Gastrocnemius medialis (tissue), 4 donors: ENCODE measurements around the gene RAD18. TPM values are rescaled to one million over a fixed set of nuclear protein-coding genes. Genes with fewer than 3 reads are reported as not detected.

Experiments
- ATAC-seq, 2 donors: fragments of 150-250 bp; one replicate each; pipeline ENCODE4 v1.9.1; 2016
- DNase-seq, 2 donors: peaks; one replicate each; pipeline ENCODE4 v3.0.0-alpha.2; 2019
- H3K27ac ChIP-seq, 4 donors: fragments of 200-600 bp; sonication (generic); 1 replicate in 1 of 4; 2 replicates in 3 of 4; pipeline ENCODE4 v1.5.1; 2016 to 2018; ENCODE audit warnings: mild to moderate bottlenecking in 2 of 4, moderate library complexity in 1 of 4
- H3K27me3 ChIP-seq, 3 donors: fragments of 200-600 bp; sonication (generic) in 2 of 3; 1 replicate in 1 of 3; 2 replicates in 2 of 3; pipeline versions ENCODE4 v1.5.1 to v1.6.0; 2016 to 2019; ENCODE audit warnings: mild to moderate bottlenecking in 1 of 3, moderate library complexity in 1 of 3
- H3K36me3 ChIP-seq, 2 donors: fragments of 200-600 bp; sonication (generic) in 1 of 2; one replicate each; pipeline ENCODE4 v1.5.1; 2017 to 2018
- H3K4me1 ChIP-seq, 2 donors: fragments of 200-600 bp; sonication (generic) in 1 of 2; one replicate each; pipeline ENCODE4 v1.5.1; 2016 to 2017; ENCODE audit warnings: mild to moderate bottlenecking in 2 of 2
- H3K4me3 ChIP-seq, 4 donors: fragments of 200-600 bp; sonication (generic) in 3 of 4; 1 replicate in 1 of 4; 2 replicates in 3 of 4; pipeline ENCODE4 v1.5.1; 2016 to 2019; ENCODE audit warnings: mild to moderate bottlenecking in 2 of 4
- H3K9me3 ChIP-seq, 3 donors: fragments of 200-600 bp; sonication (generic) in 2 of 3; 1 replicate in 1 of 3; 2 replicates in 2 of 3; pipeline ENCODE4 v1.5.1; 2016 to 2019
- POLR2A ChIP-seq, 2 donors: fragments of 450-650 bp; IDR thresholded peaks; one replicate each; pipeline ENCODE4 v1.6.1; 2017; ENCODE audit warnings: antibody characterized with exemption in 2 of 2, mild to moderate bottlenecking in 2 of 2, moderate library complexity in 2 of 2
- in situ Hi-C, 4 donors: fragments of 200-750 bp; cut with MboI; loops; one replicate each; pipeline versions ENCODE4 v1.15.0 to v1.8.0; 2017; ENCODE audit warnings: low sequenced_read_pairs in 4 of 4
- intact Hi-C: fragments of 100-400 bp; cut with DNase I; formaldehyde crosslinking; loops from one replicate; pipeline ENCODE4 v1.15.1; 2023; ENCODE audit warnings: low total_unique reads
- total RNA-seq, 4 donors: library from RNA; depleted of rRNA; stranded (reverse); fragments of >200 nt; gene quantifications; one replicate each; pipeline versions ENCODE4 v1.1.0 to v1.2.3, GENCODE V29; 2016
- TF ChIP-seq, protein P1 (sequence below), 5 experiments: fragments of 450-650 bp in 3 of 5; fragments of 200-600 bp in 2 of 5; sonication (generic) in 2 of 5; IDR thresholded peaks in 4 of 5; conservative IDR thresholded peaks in 1 of 5; 1 replicate in 4 of 5; 2 replicates in 1 of 5; pipeline ENCODE4 v1.5.1; 2016 to 2019; ENCODE audit warnings: antibody characterized with exemption in 5 of 5, mild to moderate bottlenecking in 3 of 5, moderate library complexity in 3 of 5

The RAD18 gene
- total RNA-seq, 4 donors from 2014 or later: 1.8 to 5.8 (median 2.3) TPM

DNA sequence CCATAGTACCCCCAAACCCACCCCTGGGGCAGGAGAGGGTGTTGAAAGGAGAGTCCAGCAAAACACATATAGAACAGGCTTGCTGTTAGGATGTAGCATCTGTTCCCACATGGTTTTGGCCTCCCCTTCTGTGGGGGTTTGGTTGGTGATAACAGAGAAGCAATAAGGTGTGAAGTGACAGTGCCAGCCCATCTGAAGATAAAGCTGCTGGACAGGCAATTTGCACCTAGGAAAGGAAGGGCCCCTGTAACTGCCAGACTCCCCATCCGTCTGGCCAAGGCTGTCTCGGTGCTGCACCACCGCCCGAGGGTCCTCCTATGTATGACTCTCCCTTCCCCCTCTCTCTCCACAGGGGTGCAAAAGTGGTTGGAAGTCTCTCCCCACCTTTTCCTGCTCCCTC lies 99.4 kb downstream of the RAD18 start:
- H3K4me3 ChIP-seq: no peak overlapping the region
- ATAC-seq (no peak), DNase-seq (no peak)
- H3K27me3 ChIP-seq: no peaks in the 10 kb centered on the region
- no peaks in the 10 kb centered on the region for H3K4me1 ChIP-seq
- intact Hi-C loops: no loop called here
- H3K9me3 ChIP-seq: no peaks in the 10 kb centered on the region
- no peak for TF ChIP-seq POLR2A (IDR thresholded peaks at IDR 0.05)
- TF ChIP-seq, protein P1, sequence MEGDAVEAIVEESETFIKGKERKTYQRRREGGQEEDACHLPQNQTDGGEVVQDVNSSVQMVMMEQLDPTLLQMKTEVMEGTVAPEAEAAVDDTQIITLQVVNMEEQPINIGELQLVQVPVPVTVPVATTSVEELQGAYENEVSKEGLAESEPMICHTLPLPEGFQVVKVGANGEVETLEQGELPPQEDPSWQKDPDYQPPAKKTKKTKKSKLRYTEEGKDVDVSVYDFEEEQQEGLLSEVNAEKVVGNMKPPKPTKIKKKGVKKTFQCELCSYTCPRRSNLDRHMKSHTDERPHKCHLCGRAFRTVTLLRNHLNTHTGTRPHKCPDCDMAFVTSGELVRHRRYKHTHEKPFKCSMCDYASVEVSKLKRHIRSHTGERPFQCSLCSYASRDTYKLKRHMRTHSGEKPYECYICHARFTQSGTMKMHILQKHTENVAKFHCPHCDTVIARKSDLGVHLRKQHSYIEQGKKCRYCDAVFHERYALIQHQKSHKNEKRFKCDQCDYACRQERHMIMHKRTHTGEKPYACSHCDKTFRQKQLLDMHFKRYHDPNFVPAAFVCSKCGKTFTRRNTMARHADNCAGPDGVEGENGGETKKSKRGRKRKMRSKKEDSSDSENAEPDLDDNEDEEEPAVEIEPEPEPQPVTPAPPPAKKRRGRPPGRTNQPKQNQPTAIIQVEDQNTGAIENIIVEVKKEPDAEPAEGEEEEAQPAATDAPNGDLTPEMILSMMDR (IDR thresholded peaks at IDR 0.05 in 4 of 5, conservative IDR thresholded peaks at IDR 0.05 in 1 of 5): no peak
- in situ Hi-C loops: no loop called here
- no peaks in the 10 kb centered on the region for H3K36me3 ChIP-seq
- no peak overlapping the region for H3K27ac ChIP-seq

DNA sequence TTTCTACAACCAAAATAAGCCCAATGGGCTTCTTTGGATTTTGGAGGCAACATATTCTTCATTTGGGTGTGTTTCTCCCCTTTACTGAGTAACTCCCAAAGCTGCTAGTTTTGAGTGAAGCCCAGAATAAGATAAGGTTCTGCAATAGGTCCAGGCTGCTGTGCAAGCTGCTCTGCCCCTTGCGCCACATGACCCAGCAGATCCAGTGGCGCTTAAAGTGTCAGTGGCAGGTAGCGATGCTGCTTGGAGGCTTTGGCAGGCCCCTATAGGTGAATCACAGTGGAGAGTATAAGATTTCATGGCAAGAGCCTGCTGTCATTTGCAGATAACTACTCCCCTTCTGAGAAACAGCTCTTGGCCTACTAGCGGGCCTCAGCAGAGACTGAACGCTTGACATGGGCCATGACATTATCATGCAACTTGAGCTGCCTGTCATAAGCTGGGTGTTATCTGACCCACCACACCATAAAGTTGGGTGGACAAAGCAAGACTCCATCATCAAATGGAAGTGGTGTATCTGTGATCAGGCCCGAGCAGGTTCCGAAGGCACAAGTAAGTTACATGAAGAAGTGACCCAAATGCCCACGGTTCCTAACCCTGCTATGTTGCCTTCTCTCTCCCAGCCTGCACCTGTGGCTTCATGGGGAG lies 105.4 kb downstream of the RAD18 start:
- no peak overlapping the region for H3K4me3 ChIP-seq
- no peak for TF ChIP-seq POLR2A (IDR thresholded peaks at IDR 0.05)
- TF ChIP-seq, protein P1 (IDR thresholded peaks at IDR 0.05 in 4 of 5, conservative IDR thresholded peaks at IDR 0.05 in 1 of 5): no peak
- H3K9me3 ChIP-seq: no peaks in the 10 kb centered on the region
- H3K27me3 ChIP-seq: no peaks in the 10 kb centered on the region
- intact Hi-C loops (no loop called here), in situ Hi-C loops (no loop called here)
- no peaks in the 10 kb centered on the region for H3K36me3 ChIP-seq
- ATAC-seq: no peak
- DNase-seq: no peak
- H3K27ac ChIP-seq: no peak overlapping the region
- H3K4me1 ChIP-seq: no peaks in the 10 kb centered on the region

DNA sequence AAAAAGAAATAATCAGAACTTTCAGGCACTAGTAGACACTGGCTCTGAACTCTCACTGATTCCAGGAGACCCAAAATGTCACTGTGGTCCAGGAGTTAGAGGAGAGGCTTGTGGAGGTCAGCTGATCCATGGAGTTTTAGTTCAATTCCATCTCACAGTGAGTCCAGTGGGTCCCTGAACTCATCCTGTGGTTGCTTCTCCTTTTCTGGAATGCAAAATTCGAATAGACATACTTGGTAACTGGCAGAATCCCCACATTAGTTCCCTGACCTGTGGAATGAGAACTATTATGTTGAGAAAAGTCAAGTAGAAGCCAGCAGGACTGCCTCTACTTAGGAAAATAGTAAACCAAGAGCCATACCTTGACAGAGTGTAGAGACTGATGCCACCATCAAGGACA lies 106.6 kb downstream of the RAD18 start:
- no peak for ATAC-seq
- no peak overlapping the region for H3K27ac ChIP-seq

DNA sequence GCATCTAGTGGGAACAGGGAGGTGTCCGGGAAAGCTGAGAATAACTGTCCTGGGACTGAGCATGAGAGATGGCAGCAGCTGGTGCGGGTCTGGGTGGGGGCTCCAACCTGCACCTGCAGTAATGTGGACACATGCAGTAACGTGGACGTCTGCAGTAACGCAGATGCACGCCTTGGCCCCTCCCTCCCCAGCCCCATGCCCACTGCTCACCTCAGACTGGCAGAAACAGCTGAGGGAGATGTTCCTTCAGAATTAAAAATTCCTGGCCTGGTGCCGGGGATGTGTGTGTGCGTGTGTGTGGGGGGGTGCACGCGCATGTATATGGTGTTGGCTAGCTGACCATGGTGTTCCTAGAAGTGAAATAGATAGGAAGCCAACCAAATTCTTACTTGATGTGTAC lies 107.2 kb downstream of the RAD18 start:
- in situ Hi-C loops: no loop called here

More for the DNA sequence above, 106.6 kb downstream of the RAD18 start:
- Histone ChIP-seq H3K4me1 (no peaks in the 10 kb centered on the region), H3K36me3 (no peaks in the 10 kb centered on the region), H3K9me3 (no peaks in the 10 kb centered on the region), H3K4me3 (no peak overlapping the region), H3K27me3 (no peaks in the 10 kb centered on the region)
- in situ Hi-C loops (no loop called here), intact Hi-C loops (no loop called here)
- TF ChIP-seq, protein P1 (IDR thresholded peaks at IDR 0.05 in 4 of 5, conservative IDR thresholded peaks at IDR 0.05 in 1 of 5): no peak
- TF ChIP-seq POLR2A (IDR thresholded peaks at IDR 0.05): no peak
- DNase-seq: no peak

More for the DNA sequence above, 107.2 kb downstream of the RAD18 start:
- Histone ChIP-seq H3K4me1 (peaks cover 0 to 4% of the 10 kb centered on the region in 2 donors), H3K4me3 (no peak overlapping the region), H3K36me3 (no peaks in the 10 kb centered on the region), H3K27ac (no peak overlapping the region), H3K9me3 (no peaks in the 10 kb centered on the region), H3K27me3 (no peaks in the 10 kb centered on the region)
- no peak for ATAC-seq
- TF ChIP-seq, protein P1 (IDR thresholded peaks at IDR 0.05 in 4 of 5, conservative IDR thresholded peaks at IDR 0.05 in 1 of 5): no peak
- no peak for TF ChIP-seq POLR2A (IDR thresholded peaks at IDR 0.05)
- no peak for DNase-seq
- intact Hi-C loops: no loop called here
